Psoas muscle (tissue), 8 donors: ENCODE data around the gene PRUNE2. TPM values are rescaled to one million over a fixed set of nuclear protein-coding genes. Genes with fewer than 3 reads are reported as not detected.

Experiments
- ATAC-seq, 4 donors: fragments of 200-7000 bp; cut with Tn5 transposase; one replicate each; pipeline ENCODE4 v1.9.1; 2020; ENCODE audit warnings: moderate library complexity in 3 of 4, mild to moderate bottlenecking in 2 of 4
- DNase-seq, 2 donors: peaks; one replicate each; pipeline ENCODE4 v3.0.0-alpha.2; 2020
- H3K27ac ChIP-seq: fragments of 200-600 bp; one replicate; pipeline ENCODE4 v1.8.0; 2022
- H3K27me3 ChIP-seq, 3 donors: fragments of 200-600 bp in 1 of 3; one replicate each; pipeline versions ENCODE4 v1.6.1 to v1.8.0; 2013 to 2022; ENCODE audit warnings: low read length in 2 of 3, mild to moderate bottlenecking in 2 of 3, moderate library complexity in 1 of 3; ENCODE audit not compliant: insufficient read depth in 3 of 3
- H3K36me3 ChIP-seq, 2 donors: fragments of 200-600 bp in 1 of 2; one replicate each; pipeline versions ENCODE4 v1.6.1 to v1.8.0; 2013 to 2022; ENCODE audit warnings: low read depth in 1 of 2, mild to moderate bottlenecking in 1 of 2, moderate library complexity in 1 of 2; ENCODE audit not compliant: insufficient read depth in 1 of 2
- H3K4me1 ChIP-seq: fragments of 200-600 bp; one replicate; pipeline ENCODE4 v1.8.0; 2022
- H3K4me3 ChIP-seq: fragments of 200-600 bp; one replicate; pipeline ENCODE4 v1.8.0; 2022; ENCODE audit warnings: mild to moderate bottlenecking
- H3K9me3 ChIP-seq: fragments of 200-600 bp; one replicate; pipeline ENCODE4 v1.8.0; 2022
- CTCF ChIP-seq: fragments of 200-600 bp; IDR thresholded peaks from one replicate; pipeline ENCODE4 v1.8.0; 2022; ENCODE audit warnings: antibody characterized with exemption
- WGBS, 3 donors: extraction: QIAGEN DNeasy Blood & Tissue Kit; methylation state at CpG; one replicate each; pipeline versions ENCODE4 v1.1.6 to v1.1.7; 2013; 5-methylcytosine and 5-hydroxymethylcytosine counted together
- intact Hi-C, 2 donors: fragments of 100-400 bp; cut with DNase I; formaldehyde crosslinking; loops; one replicate each; pipeline versions ENCODE4 v1.11.0 to v1.14.2; 2022
- polyA plus RNA-seq, 3 donors: library from polyadenylated mRNA; stranded (reverse); fragments of 200-250 nt; gene quantifications; one replicate each; pipeline ENCODE4 v1.2.3, GENCODE V29; 2013
- total RNA-seq, 4 donors: library from RNA; stranded (reverse); fragmentation: NEBNext Ultra II Directional in 2 of 4; extraction: Animal tissue kit (Norgen Biotek cat#: 25700) in 2 of 4; gene quantifications; one replicate each; pipeline versions ENCODE4 v1.2.1 to v1.2.4, GENCODE V29; 2021 to 2023
- donor health status: healthy with polysubstance abuse.
- donor health status: DM: no; HTN: no; CAD: no; lungs with moderate emphysema.
- donor health status: Bipolar disorder and iron deficiency.
- donor health status: healthy.
- donor health status: DM: yes; HTN: yes; CAD: no.
- donor health status: DM: no; HTN: no; CAD: no.
- donor health status: DM: no; HTN: no; CAD: no.
- donor health status: DM: yes; HTN: yes; CAD: no.

PRUNE2 gene
- total and polyA plus RNA-seq, 7 donors, result 1.2 to 79.9 (median 3.6) TPM

- ATAC-seq, result no peak
- no peak for TF ChIP-seq CTCF
- no peak overlapping the region for H3K27ac ChIP-seq
- no peaks in the 10 kb centered on the region for H3K27me3 ChIP-seq
- 42 to 62% (median 45%) methylated on average over 6 of the region's 6 CpGs for WGBS, 3 donors
- no peaks in the 10 kb centered on the region for H3K9me3 ChIP-seq
- no peak for DNase-seq
- intact Hi-C loops, result no loop called here
- no peaks in the 10 kb centered on the region for H3K4me1 ChIP-seq
- no peaks in the 10 kb centered on the region for H3K36me3 ChIP-seq
- H3K4me3 ChIP-seq, result no peak overlapping the region
Measured at GRCh38 chr9:76592091-76592973, 313.6 kb downstream of the PRUNE2 start.

GRCh38 chr9:76591256-76591950, 314.5 kb downstream of the PRUNE2 start:
- TF ChIP-seq CTCF, result no peak
- Histone ChIP-seq H3K27ac (no peak overlapping the region), H3K36me3 (no peaks in the 10 kb centered on the region), H3K4me1 (no peaks in the 10 kb centered on the region), H3K27me3 (no peaks in the 10 kb centered on the region), H3K9me3 (no peaks in the 10 kb centered on the region), H3K4me3 (no peak overlapping the region)
- intact Hi-C loops, result no loop called here
- 57 to 76% (median 67%) methylated on average over 4 of the region's 4 CpGs for WGBS, 3 donors
- DNase-seq (no peak), ATAC-seq (no peak)

- Histone ChIP-seq H3K4me3 (no peak overlapping the region), H3K36me3 (no peaks in the 10 kb centered on the region), H3K27ac (no peak overlapping the region), H3K27me3 (no peaks in the 10 kb centered on the region), H3K9me3 (no peaks in the 10 kb centered on the region), H3K4me1 (no peaks in the 10 kb centered on the region)
- no peak for ATAC-seq
- TF ChIP-seq CTCF, result no peak
- intact Hi-C loops, result no loop called here
- no peak for DNase-seq
Measured at GRCh38 chr9:76588316-76588715, 317.6 kb downstream of the PRUNE2 start.

GRCh38 chr9:76586390-76587314, 319.3 kb downstream of the PRUNE2 start:
- WGBS, 3 donors, result 79 to 81% (median 79%) methylated on average over 6 of the region's 6 CpGs
- Histone ChIP-seq H3K27me3 (no peaks in the 10 kb centered on the region), H3K4me3 (no peak overlapping the region), H3K36me3 (no peaks in the 10 kb centered on the region), H3K27ac (no peak overlapping the region), H3K4me1 (no peaks in the 10 kb centered on the region), H3K9me3 (no peaks in the 10 kb centered on the region)
- no peak for ATAC-seq
- DNase-seq, result no peak
- intact Hi-C loops, result no loop called here
- TF ChIP-seq CTCF, result no peak
